ENCODE measurements around the gene IMPACT.

- TF ChIP-seq, protein P1, sequence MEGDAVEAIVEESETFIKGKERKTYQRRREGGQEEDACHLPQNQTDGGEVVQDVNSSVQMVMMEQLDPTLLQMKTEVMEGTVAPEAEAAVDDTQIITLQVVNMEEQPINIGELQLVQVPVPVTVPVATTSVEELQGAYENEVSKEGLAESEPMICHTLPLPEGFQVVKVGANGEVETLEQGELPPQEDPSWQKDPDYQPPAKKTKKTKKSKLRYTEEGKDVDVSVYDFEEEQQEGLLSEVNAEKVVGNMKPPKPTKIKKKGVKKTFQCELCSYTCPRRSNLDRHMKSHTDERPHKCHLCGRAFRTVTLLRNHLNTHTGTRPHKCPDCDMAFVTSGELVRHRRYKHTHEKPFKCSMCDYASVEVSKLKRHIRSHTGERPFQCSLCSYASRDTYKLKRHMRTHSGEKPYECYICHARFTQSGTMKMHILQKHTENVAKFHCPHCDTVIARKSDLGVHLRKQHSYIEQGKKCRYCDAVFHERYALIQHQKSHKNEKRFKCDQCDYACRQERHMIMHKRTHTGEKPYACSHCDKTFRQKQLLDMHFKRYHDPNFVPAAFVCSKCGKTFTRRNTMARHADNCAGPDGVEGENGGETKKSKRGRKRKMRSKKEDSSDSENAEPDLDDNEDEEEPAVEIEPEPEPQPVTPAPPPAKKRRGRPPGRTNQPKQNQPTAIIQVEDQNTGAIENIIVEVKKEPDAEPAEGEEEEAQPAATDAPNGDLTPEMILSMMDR (IDR thresholded peaks at IDR 0.05; ENCODE audit: low read depth, low read length, missing input control): no peak
- TF ChIP-seq GABPA (IDR thresholded peaks at IDR 0.05 in 1 of 2, conservative IDR thresholded peaks at IDR 0.05 in 1 of 2) (no peak), TAF1 (conservative IDR thresholded peaks at IDR 0.05) (no peak), YY1 (IDR thresholded peaks at IDR 0.05) (no peak), HNF4G (IDR thresholded peaks at IDR 0.05) (no peak), JUND (IDR thresholded peaks at IDR 0.05) (no peak), REST (IDR thresholded peaks at IDR 0.05) (no peak), EGR1 (IDR thresholded peaks at IDR 0.05; ENCODE audit: low read depth in 2 of 2) (no peak), MAX (IDR thresholded peaks at IDR 0.05) (no peak), SP1 (IDR thresholded peaks at IDR 0.05) (no peak), ATF3 (IDR thresholded peaks at IDR 0.05) (no peak), RAD21 (IDR thresholded peaks at IDR 0.05) (no peak), HNF4A (conservative IDR thresholded peaks at IDR 0.05) (no peak)
- TF ChIP-seq, protein P2, sequence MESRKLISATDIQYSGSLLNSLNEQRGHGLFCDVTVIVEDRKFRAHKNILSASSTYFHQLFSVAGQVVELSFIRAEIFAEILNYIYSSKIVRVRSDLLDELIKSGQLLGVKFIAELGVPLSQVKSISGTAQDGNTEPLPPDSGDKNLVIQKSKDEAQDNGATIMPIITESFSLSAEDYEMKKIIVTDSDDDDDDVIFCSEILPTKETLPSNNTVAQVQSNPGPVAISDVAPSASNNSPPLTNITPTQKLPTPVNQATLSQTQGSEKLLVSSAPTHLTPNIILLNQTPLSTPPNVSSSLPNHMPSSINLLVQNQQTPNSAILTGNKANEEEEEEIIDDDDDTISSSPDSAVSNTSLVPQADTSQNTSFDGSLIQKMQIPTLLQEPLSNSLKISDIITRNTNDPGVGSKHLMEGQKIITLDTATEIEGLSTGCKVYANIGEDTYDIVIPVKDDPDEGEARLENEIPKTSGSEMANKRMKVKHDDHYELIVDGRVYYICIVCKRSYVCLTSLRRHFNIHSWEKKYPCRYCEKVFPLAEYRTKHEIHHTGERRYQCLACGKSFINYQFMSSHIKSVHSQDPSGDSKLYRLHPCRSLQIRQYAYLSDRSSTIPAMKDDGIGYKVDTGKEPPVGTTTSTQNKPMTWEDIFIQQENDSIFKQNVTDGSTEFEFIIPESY (IDR thresholded peaks at IDR 0.05): no peak
Measured at GRCh38 chr18:24427484-24427883, 1.0 kb downstream of the IMPACT start.
